Stomach (tissue), 4 donors: Measurements from ENCODE around the gene FHIP2A.
"Not testable (repeated sequence)": the region's sequence is repeated elsewhere in the genome, so short reads cannot be mapped to it uniquely, and the experiment has no call there.

Experiments used
- CTCF ChIP-seq, 7 experiments: fragments of 450-650 bp in 4 of 7; fragments of 200-600 bp in 3 of 7; sonication (generic) in 3 of 7; IDR thresholded peaks; one replicate each; pipeline ENCODE4 v1.5.1; 2016 to 2019; ENCODE audit warnings: antibody characterized with exemption in 7 of 7, control low read depth in 2 of 7, mild to moderate bottlenecking in 1 of 7
- POLR2A ChIP-seq, 4 donors: fragments of 450-650 bp; IDR thresholded peaks; one replicate each; pipeline ENCODE4 v1.6.1; 2016; ENCODE audit warnings: antibody characterized with exemption in 4 of 4, control low read depth in 2 of 4, mild to moderate bottlenecking in 1 of 4, moderate library complexity in 1 of 4
- POLR2AphosphoS5 ChIP-seq, 3 donors: sonication (generic); formaldehyde crosslinking; IDR thresholded peaks; one replicate each; pipeline ENCODE4 v1.6.1; 2016; ENCODE audit warnings: antibody characterized with exemption in 3 of 3

GRCh38 chr10:114787131-114787530 is 34.4 kb upstream of the FHIP2A start:
- TF ChIP-seq CTCF, POLR2A, POLR2AphosphoS5 (IDR thresholded peaks at IDR 0.05): not testable (repeated sequence)
